GM18498 (cell line): ENCODE data around the gene MACC1.
A peak's percentile ranks its signal among the peaks of the same experiment; 100 is the strongest.
"Not testable (repeated sequence)": the region's sequence is repeated elsewhere in the genome, so short reads cannot be mapped to it uniquely, and the experiment has no call there.

Experiments
- ATAC-seq: cut with Tn5 transposase; IDR thresholded peaks from one replicate; pipeline ENCODE4 v1.9.1; 2021; ENCODE audit warnings: mild to moderate bottlenecking, moderate library complexity; ENCODE audit not compliant: unreplicated experiment

Gene MACC1

GRCh38 chr7:20208651-20209307, 8.4 kb downstream of the MACC1 start:
- no peak for ATAC-seq

GRCh38 chr7:20207811-20208210, 9.4 kb downstream of the MACC1 start:
- not testable (repeated sequence) for ATAC-seq

- no peak for ATAC-seq
Measured at GRCh38 chr7:20206104-20206896, 10.9 kb downstream of the MACC1 start.

GRCh38 chr7:20203316-20203715, 13.9 kb downstream of the MACC1 start:
- ATAC-seq: no peak

- peak; percentile 39 for ATAC-seq
Measured at GRCh38 chr7:20201380-20201779, 15.8 kb downstream of the MACC1 start.

GRCh38 chr7:20200971-20201370, 16.2 kb downstream of the MACC1 start:
- ATAC-seq: no peak

- ATAC-seq: peak; percentile 30
Measured at GRCh38 chr7:20200361-20200760, 16.8 kb downstream of the MACC1 start.

- ATAC-seq: peak; percentile 89
Measured at GRCh38 chr7:20199015-20199737, 18.0 kb downstream of the MACC1 start.

- no peak for ATAC-seq
Measured at GRCh38 chr7:20198260-20198659, 18.9 kb downstream of the MACC1 start.

GRCh38 chr7:20197837-20198236, 19.3 kb downstream of the MACC1 start:
- ATAC-seq: no peak

GRCh38 chr7:20197125-20197748, 19.9 kb downstream of the MACC1 start:
- no peak for ATAC-seq

GRCh38 chr7:20194343-20194995, 22.7 kb downstream of the MACC1 start:
- no peak for ATAC-seq

GRCh38 chr7:20193873-20194272, 23.3 kb downstream of the MACC1 start:
- ATAC-seq: no peak

GRCh38 chr7:20193242-20193777, 23.9 kb downstream of the MACC1 start:
- peak; percentile 85 for ATAC-seq

GRCh38 chr7:20191391-20191869, 25.8 kb downstream of the MACC1 start:
- no peak for ATAC-seq

GRCh38 chr7:20190560-20191390, 26.4 kb downstream of the MACC1 start:
- no peak for ATAC-seq

- no peak for ATAC-seq
Measured at GRCh38 chr7:20189852-20190251, 27.3 kb downstream of the MACC1 start.

- ATAC-seq: no peak
Measured at GRCh38 chr7:20188567-20188966, 28.6 kb downstream of the MACC1 start.

- ATAC-seq: not testable (repeated sequence)
Measured at GRCh38 chr7:20187850-20188249, 29.3 kb downstream of the MACC1 start.
